ENCODE results near the gene ZFP36L2.

DNA sequence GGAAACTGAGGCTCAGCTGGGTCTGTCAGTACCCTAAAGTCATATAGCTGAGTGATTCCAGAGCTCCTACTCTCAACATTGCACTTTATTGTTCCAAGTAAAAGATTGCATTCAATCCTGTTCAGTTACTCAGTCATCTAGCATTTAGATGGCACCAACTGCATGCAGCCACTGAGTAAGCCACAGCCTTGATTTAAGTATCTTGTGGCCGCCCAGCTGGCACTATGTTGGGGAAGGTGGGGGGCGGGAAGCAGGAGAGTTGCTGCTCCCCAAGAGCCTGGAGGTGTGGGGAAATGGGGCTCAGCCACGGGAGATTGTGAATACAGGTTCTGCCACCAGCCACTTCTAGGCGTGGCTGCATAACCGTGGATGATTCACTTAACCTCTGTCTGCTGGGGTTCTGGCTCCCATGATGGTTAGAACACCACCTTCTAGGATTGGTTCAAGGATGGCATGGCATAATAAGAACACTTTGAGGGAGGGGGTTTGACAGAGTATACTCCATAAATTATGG is 17.1 kb downstream of the ZFP36L2 start:
- TF ChIP-seq, protein P1, sequence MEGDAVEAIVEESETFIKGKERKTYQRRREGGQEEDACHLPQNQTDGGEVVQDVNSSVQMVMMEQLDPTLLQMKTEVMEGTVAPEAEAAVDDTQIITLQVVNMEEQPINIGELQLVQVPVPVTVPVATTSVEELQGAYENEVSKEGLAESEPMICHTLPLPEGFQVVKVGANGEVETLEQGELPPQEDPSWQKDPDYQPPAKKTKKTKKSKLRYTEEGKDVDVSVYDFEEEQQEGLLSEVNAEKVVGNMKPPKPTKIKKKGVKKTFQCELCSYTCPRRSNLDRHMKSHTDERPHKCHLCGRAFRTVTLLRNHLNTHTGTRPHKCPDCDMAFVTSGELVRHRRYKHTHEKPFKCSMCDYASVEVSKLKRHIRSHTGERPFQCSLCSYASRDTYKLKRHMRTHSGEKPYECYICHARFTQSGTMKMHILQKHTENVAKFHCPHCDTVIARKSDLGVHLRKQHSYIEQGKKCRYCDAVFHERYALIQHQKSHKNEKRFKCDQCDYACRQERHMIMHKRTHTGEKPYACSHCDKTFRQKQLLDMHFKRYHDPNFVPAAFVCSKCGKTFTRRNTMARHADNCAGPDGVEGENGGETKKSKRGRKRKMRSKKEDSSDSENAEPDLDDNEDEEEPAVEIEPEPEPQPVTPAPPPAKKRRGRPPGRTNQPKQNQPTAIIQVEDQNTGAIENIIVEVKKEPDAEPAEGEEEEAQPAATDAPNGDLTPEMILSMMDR (IDR thresholded peaks at IDR 0.05; ENCODE audit: low read depth, low read length, poor library complexity, severe bottlenecking), result no peak
- TF ChIP-seq EZH2phosphoT487 (IDR thresholded peaks at IDR 0.05; ENCODE audit: borderline replicate concordance, low read length), result no peak

Data from DOHH2 (cell line).